Parathyroid adenoma (tissue), 2 donors: ENCODE measurements around the gene NPAS3.

ENCODE experiments used
- H2AFZ ChIP-seq: fragments of 300-600 bp; sonication (generic); one replicate; pipeline ENCODE4 v1.7.0; 2017; ENCODE audit warnings: antibody characterized with exemption, mild to moderate bottlenecking
- H3K27ac ChIP-seq: fragments of 300-600 bp; sonication (generic); one replicate; pipeline ENCODE4 v1.7.0; 2017
- H3K27me3 ChIP-seq: fragments of 300-600 bp; sonication (generic); one replicate; pipeline ENCODE4 v1.7.0; 2017; ENCODE audit warnings: low read length; ENCODE audit not compliant: control insufficient read depth, insufficient read depth
- H3K36me3 ChIP-seq: fragments of 300-600 bp; sonication (generic); one replicate; pipeline ENCODE4 v1.7.0; 2017; ENCODE audit warnings: low read length; ENCODE audit not compliant: control insufficient read depth, insufficient read depth
- H3K4me1 ChIP-seq: fragments of 300-600 bp; sonication (generic); one replicate; pipeline ENCODE4 v1.7.0; 2017; ENCODE audit warnings: control low read depth
- H3K4me2 ChIP-seq: fragments of 300-600 bp; sonication (generic); one replicate; pipeline ENCODE4 v1.7.0; 2017; ENCODE audit warnings: low read length
- H3K4me3 ChIP-seq: fragments of 300-600 bp; sonication (generic); one replicate; pipeline ENCODE4 v1.7.0; 2017; ENCODE audit warnings: low read depth, low read length
- H3K79me2 ChIP-seq: fragments of 300-600 bp; sonication (generic); one replicate; pipeline ENCODE4 v1.7.0; 2017; ENCODE audit warnings: control low read depth
- H3K9ac ChIP-seq: fragments of 300-600 bp; sonication (generic); one replicate; pipeline ENCODE4 v1.7.0; 2017; ENCODE audit warnings: mild to moderate bottlenecking
- H3K9me3 ChIP-seq: fragments of 300-600 bp; sonication (generic); one replicate; pipeline ENCODE4 v1.7.0; 2017; ENCODE audit warnings: low read length; ENCODE audit not compliant: control insufficient read depth
- TF ChIP-seq, protein P1 (sequence below): fragments of 300-600 bp; sonication (generic); IDR thresholded peaks from one replicate; pipeline ENCODE4 v1.7.0; 2017; ENCODE audit warnings: antibody characterized with exemption, mild to moderate bottlenecking
- donor health status: primary hyperparathyroidism.

The NPAS3 gene

GRCh38 chr14:33309106-33309505, 370.4 kb downstream of the NPAS3 start:
- Histone ChIP-seq H3K79me2 (no peaks in the 10 kb centered on the region), H3K27ac (no peak overlapping the region), H3K36me3 (no peaks in the 10 kb centered on the region), H3K4me3 (no peak overlapping the region), H3K9me3 (no peaks in the 10 kb centered on the region), H3K27me3 (no peaks in the 10 kb centered on the region), H3K4me2 (no peak overlapping the region), H3K9ac (no peak overlapping the region), H2AFZ (no peak overlapping the region), H3K4me1 (no peaks in the 10 kb centered on the region)
- TF ChIP-seq, protein P1, sequence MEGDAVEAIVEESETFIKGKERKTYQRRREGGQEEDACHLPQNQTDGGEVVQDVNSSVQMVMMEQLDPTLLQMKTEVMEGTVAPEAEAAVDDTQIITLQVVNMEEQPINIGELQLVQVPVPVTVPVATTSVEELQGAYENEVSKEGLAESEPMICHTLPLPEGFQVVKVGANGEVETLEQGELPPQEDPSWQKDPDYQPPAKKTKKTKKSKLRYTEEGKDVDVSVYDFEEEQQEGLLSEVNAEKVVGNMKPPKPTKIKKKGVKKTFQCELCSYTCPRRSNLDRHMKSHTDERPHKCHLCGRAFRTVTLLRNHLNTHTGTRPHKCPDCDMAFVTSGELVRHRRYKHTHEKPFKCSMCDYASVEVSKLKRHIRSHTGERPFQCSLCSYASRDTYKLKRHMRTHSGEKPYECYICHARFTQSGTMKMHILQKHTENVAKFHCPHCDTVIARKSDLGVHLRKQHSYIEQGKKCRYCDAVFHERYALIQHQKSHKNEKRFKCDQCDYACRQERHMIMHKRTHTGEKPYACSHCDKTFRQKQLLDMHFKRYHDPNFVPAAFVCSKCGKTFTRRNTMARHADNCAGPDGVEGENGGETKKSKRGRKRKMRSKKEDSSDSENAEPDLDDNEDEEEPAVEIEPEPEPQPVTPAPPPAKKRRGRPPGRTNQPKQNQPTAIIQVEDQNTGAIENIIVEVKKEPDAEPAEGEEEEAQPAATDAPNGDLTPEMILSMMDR, result no peak

GRCh38 chr14:33315217-33315616, 376.5 kb downstream of the NPAS3 start:
- H2AFZ ChIP-seq, result no peak overlapping the region
- TF ChIP-seq, protein P1, result no peak
- no peaks in the 10 kb centered on the region for H3K4me1 ChIP-seq
- no peaks in the 10 kb centered on the region for H3K9me3 ChIP-seq
- H3K79me2 ChIP-seq, result no peaks in the 10 kb centered on the region
- no peak overlapping the region for H3K4me3 ChIP-seq
- no peaks in the 10 kb centered on the region for H3K27me3 ChIP-seq
- H3K36me3 ChIP-seq, result no peaks in the 10 kb centered on the region
- no peak overlapping the region for H3K27ac ChIP-seq
- H3K9ac ChIP-seq, result no peak overlapping the region
- no peak overlapping the region for H3K4me2 ChIP-seq

GRCh38 chr14:33315721-33316120, 377.0 kb downstream of the NPAS3 start:
- Histone ChIP-seq H3K4me3 (no peak overlapping the region), H3K9me3 (no peaks in the 10 kb centered on the region), H3K4me2 (no peak overlapping the region), H2AFZ (no peak overlapping the region), H3K9ac (no peak overlapping the region), H3K79me2 (no peaks in the 10 kb centered on the region), H3K36me3 (no peaks in the 10 kb centered on the region), H3K27ac (no peak overlapping the region), H3K27me3 (no peaks in the 10 kb centered on the region), H3K4me1 (no peaks in the 10 kb centered on the region)
- TF ChIP-seq, protein P1, result no peak

GRCh38 chr14:33317675-33318074, 379.0 kb downstream of the NPAS3 start:
- H3K4me2 ChIP-seq, result no peak overlapping the region
- H3K36me3 ChIP-seq, result no peaks in the 10 kb centered on the region
- H3K27ac ChIP-seq, result no peak overlapping the region
- no peak overlapping the region for H3K9ac ChIP-seq
- H3K4me1 ChIP-seq, result no peaks in the 10 kb centered on the region
- no peaks in the 10 kb centered on the region for H3K79me2 ChIP-seq
- H3K27me3 ChIP-seq, result no peaks in the 10 kb centered on the region
- H2AFZ ChIP-seq, result no peak overlapping the region
- H3K9me3 ChIP-seq, result no peaks in the 10 kb centered on the region
- no peak overlapping the region for H3K4me3 ChIP-seq
- TF ChIP-seq, protein P1, result no peak

GRCh38 chr14:33323979-33324378, 385.3 kb downstream of the NPAS3 start:
- Histone ChIP-seq H3K9me3 (no peaks in the 10 kb centered on the region), H3K27me3 (no peaks in the 10 kb centered on the region), H3K36me3 (no peaks in the 10 kb centered on the region), H3K9ac (no peak overlapping the region), H3K79me2 (no peaks in the 10 kb centered on the region), H2AFZ (no peak overlapping the region), H3K27ac (no peak overlapping the region), H3K4me1 (no peaks in the 10 kb centered on the region), H3K4me2 (no peak overlapping the region), H3K4me3 (no peak overlapping the region)
- TF ChIP-seq, protein P1, result no peak
